ENCODE measurements around the gene SEMA3D. TPM values are rescaled to one million over a fixed set of nuclear protein-coding genes. Genes with fewer than 3 reads are reported as not detected.

The SEMA3D gene
- total RNA-seq, 1 donor from 2014 or later: 1.5 TPM

GRCh38 chr7:85039196-85039923 lies 147.5 kb downstream of the SEMA3D start:
- no peak for DNase-seq (ENCODE audit: extremely low read depth, low read depth, low spot score)

- DNase-seq (ENCODE audit: extremely low read depth, low read depth, low spot score): no peak
Observed at GRCh38 chr7:85038466-85038865, 148.4 kb downstream of the SEMA3D start.

GRCh38 chr7:85033263-85033662 lies 153.6 kb downstream of the SEMA3D start:
- no peak for DNase-seq (ENCODE audit: extremely low read depth, low read depth, low spot score)

- DNase-seq (ENCODE audit: extremely low read depth, low read depth, low spot score): no peak
Observed at GRCh38 chr7:85031475-85031874, 155.4 kb downstream of the SEMA3D start.

GRCh38 chr7:85030893-85031292 lies 156.0 kb downstream of the SEMA3D start:
- peak; percentile 27 for DNase-seq (ENCODE audit: extremely low read depth, low read depth, low spot score)

- no peak for DNase-seq (ENCODE audit: extremely low read depth, low read depth, low spot score)
Observed at GRCh38 chr7:85025312-85025756, 161.5 kb downstream of the SEMA3D start.

- no peak for DNase-seq (ENCODE audit: extremely low read depth, low read depth, low spot score)
Observed at GRCh38 chr7:85023916-85024315, 162.9 kb downstream of the SEMA3D start.

- peak; percentile 31 for DNase-seq (ENCODE audit: extremely low read depth, low read depth, low spot score)
Observed at GRCh38 chr7:85023066-85023712, 163.7 kb downstream of the SEMA3D start.

- DNase-seq (ENCODE audit: extremely low read depth, low read depth, low spot score): no peak
Observed at GRCh38 chr7:85022064-85022697, 164.7 kb downstream of the SEMA3D start.

GRCh38 chr7:85021101-85021704 lies 165.7 kb downstream of the SEMA3D start:
- no peak for DNase-seq (ENCODE audit: extremely low read depth, low read depth, low spot score)

GRCh38 chr7:85019778-85020177 lies 167.1 kb downstream of the SEMA3D start:
- DNase-seq (ENCODE audit: extremely low read depth, low read depth, low spot score): no peak

- no peak for DNase-seq (ENCODE audit: extremely low read depth, low read depth, low spot score)
Observed at GRCh38 chr7:85019176-85019575, 167.7 kb downstream of the SEMA3D start.

GRCh38 chr7:85018498-85018897 lies 168.4 kb downstream of the SEMA3D start:
- DNase-seq (ENCODE audit: extremely low read depth, low read depth, low spot score): no peak

- DNase-seq (ENCODE audit: extremely low read depth, low read depth, low spot score): no peak
Observed at GRCh38 chr7:85016286-85016685, 170.6 kb downstream of the SEMA3D start.

GRCh38 chr7:85014936-85015660 lies 171.8 kb downstream of the SEMA3D start:
- no peak for DNase-seq (ENCODE audit: extremely low read depth, low read depth, low spot score)

GRCh38 chr7:85011127-85011526 lies 175.7 kb downstream of the SEMA3D start:
- no peak for DNase-seq (ENCODE audit: extremely low read depth, low read depth, low spot score)

GRCh38 chr7:85010306-85010705 lies 176.6 kb downstream of the SEMA3D start:
- no peak for DNase-seq (ENCODE audit: extremely low read depth, low read depth, low spot score)

- no peak for DNase-seq (ENCODE audit: extremely low read depth, low read depth, low spot score)
Observed at GRCh38 chr7:85006754-85007153, 180.1 kb downstream of the SEMA3D start.

GRCh38 chr7:85004402-85004801 lies 182.5 kb downstream of the SEMA3D start:
- DNase-seq (ENCODE audit: extremely low read depth, low read depth, low spot score): no peak

- no peak for DNase-seq (ENCODE audit: extremely low read depth, low read depth, low spot score)
Observed at GRCh38 chr7:85001495-85002345, 185.1 kb downstream of the SEMA3D start.
